Endodermal cell (in vitro differentiated cells): Measurements from ENCODE around the gene RABGAP1L. TPM values are rescaled to one million over a fixed set of nuclear protein-coding genes. Genes with fewer than 3 reads are reported as not detected.

Experiments used
- DNase-seq: peaks from one replicate; pipeline ENCODE4 v3.0.0-alpha.2; 2017
- H3K27ac ChIP-seq: 2 replicates; pipeline ENCODE4 v1.5.1; 2013; ENCODE audit warnings: mild to moderate bottlenecking, low read depth, low read length, moderate library complexity
- H3K27me3 ChIP-seq: 2 replicates; pipeline ENCODE4 v1.6.1; 2013; ENCODE audit warnings: mild to moderate bottlenecking, low read length, moderate library complexity; ENCODE audit not compliant: insufficient read depth, control insufficient read depth, poor library complexity, severe bottlenecking
- H3K36me3 ChIP-seq: 2 replicates; pipeline ENCODE4 v1.7.0; 2013; ENCODE audit warnings: mild to moderate bottlenecking, low read length, moderate library complexity; ENCODE audit not compliant: control insufficient read depth, insufficient read depth
- H3K4me1 ChIP-seq: one replicate; pipeline ENCODE4 v1.7.0; 2013; ENCODE audit warnings: low read length; ENCODE audit not compliant: control insufficient read depth, insufficient read depth
- H3K4me3 ChIP-seq: 2 replicates; pipeline ENCODE4 v1.5.1; 2013; ENCODE audit warnings: mild to moderate bottlenecking, low read length, moderate library complexity
- H3K9ac ChIP-seq: 2 replicates; pipeline ENCODE4 v1.6.1; 2013; ENCODE audit warnings: mild to moderate bottlenecking, low read length, moderate library complexity; ENCODE audit not compliant: poor library complexity, severe bottlenecking; ENCODE audit errors: extremely low read depth
- H3K9me3 ChIP-seq: 2 replicates; pipeline ENCODE4 v1.6.1; 2013; ENCODE audit warnings: mild to moderate bottlenecking, low read length, moderate library complexity; ENCODE audit not compliant: control insufficient read depth
- H3K27ac Mint-ChIP-seq: 2 replicates; pipeline ENCODE4 v1.8.0; 2020; ENCODE audit warnings: mixed read lengths
- H3K27me3 Mint-ChIP-seq: 2 replicates; pipeline ENCODE4 v1.8.0; 2021; ENCODE audit warnings: mild to moderate bottlenecking, mixed read lengths; ENCODE audit not compliant: insufficient read depth
- H3K36me3 Mint-ChIP-seq: 2 replicates; pipeline ENCODE4 v1.8.0; 2020; ENCODE audit warnings: low read depth, mixed read lengths
- H3K4me1 Mint-ChIP-seq: 2 replicates; pipeline ENCODE4 v1.8.0; 2020; ENCODE audit warnings: mixed read lengths
- H3K4me3 Mint-ChIP-seq: 2 replicates; pipeline ENCODE4 v1.8.0; 2020; ENCODE audit warnings: mild to moderate bottlenecking, moderate library complexity, mixed read lengths
- H3K9me3 Mint-ChIP-seq: 2 replicates; pipeline ENCODE4 v1.8.0; 2020; ENCODE audit warnings: mild to moderate bottlenecking, mixed read lengths
- WGBS, 2 experiments: methylation state at CpG; one replicate each; pipeline versions ENCODE4 v1.1.5 to v1.1.7; 2013; ENCODE audit warnings: missing lambda C conversion rate in 2 of 2, mixed read lengths in 1 of 2; ENCODE audit not compliant: insufficient coverage in 1 of 2, insufficient read length in 1 of 2; 5-methylcytosine and 5-hydroxymethylcytosine counted together
- total RNA-seq, 2 donors: library from RNA; stranded (reverse); fragmentation: NEBNext Ultra II Directional in 1 of 2; extraction: Animal tissue kit (Norgen Biotek cat#: 25700) in 1 of 2; gene quantifications; 2 replicates in 1 of 2; 3 replicates in 1 of 2; pipeline ENCODE4 v1.2.1, GENCODE V29; 2021
- TF ChIP-seq, protein P1 (sequence below): fragments of 200-600 bp; sonication (generic); conservative IDR thresholded peaks from 2 replicates; pipeline ENCODE4 v1.5.0; 2021; ENCODE audit warnings: antibody characterized with exemption, mild to moderate bottlenecking

Gene RABGAP1L
- total RNA-seq, 2 donors from 2014 or later: 32.5 to 36.9 TPM

DNA sequence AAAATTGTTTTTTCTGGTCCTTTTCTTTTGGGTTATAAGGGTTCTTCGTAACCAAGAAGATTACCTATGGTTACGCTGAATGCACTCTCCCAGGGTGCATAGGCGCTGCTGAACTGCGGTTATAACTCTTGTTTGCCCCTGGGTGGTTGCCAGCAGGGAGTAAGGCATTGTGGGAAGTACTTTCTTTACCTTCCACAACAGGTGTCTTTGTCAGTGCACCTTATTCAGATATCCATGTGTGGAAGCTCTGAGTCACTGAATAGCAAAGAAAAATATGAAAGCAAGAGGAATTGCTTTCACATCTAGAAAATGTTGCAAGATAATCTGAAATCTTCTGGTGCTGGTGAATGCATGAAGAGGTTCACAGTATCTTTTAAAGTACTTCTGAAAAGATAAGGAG lies 716.0 kb downstream of the RABGAP1L start:
- Histone ChIP-seq H3K9ac (peak overlapping the region; percentile 14), H3K27me3 (no peaks in the 10 kb centered on the region), H3K4me1 (peaks cover 19% of the 10 kb centered on the region), H3K9me3 (no peaks in the 10 kb centered on the region), H3K36me3 (no peaks in the 10 kb centered on the region), H3K4me3 (peak overlapping the region; percentile 73), H3K27ac (no peak overlapping the region)
- Mint-ChIP-seq H3K27me3 (no peaks in the 10 kb centered on the region), H3K36me3 (no peaks in the 10 kb centered on the region), H3K9me3 (no peaks in the 10 kb centered on the region), H3K27ac (peak overlapping the region; percentile 86), H3K4me3 (peak overlapping the region; percentile 64), H3K4me1 (peaks cover 47% of the 10 kb centered on the region)
- WGBS, 2 experiments: 0 to 2% methylated on average over 1 to 4 of the region's 4 CpGs
- peak; percentile 66 for DNase-seq
- TF ChIP-seq, protein P1, sequence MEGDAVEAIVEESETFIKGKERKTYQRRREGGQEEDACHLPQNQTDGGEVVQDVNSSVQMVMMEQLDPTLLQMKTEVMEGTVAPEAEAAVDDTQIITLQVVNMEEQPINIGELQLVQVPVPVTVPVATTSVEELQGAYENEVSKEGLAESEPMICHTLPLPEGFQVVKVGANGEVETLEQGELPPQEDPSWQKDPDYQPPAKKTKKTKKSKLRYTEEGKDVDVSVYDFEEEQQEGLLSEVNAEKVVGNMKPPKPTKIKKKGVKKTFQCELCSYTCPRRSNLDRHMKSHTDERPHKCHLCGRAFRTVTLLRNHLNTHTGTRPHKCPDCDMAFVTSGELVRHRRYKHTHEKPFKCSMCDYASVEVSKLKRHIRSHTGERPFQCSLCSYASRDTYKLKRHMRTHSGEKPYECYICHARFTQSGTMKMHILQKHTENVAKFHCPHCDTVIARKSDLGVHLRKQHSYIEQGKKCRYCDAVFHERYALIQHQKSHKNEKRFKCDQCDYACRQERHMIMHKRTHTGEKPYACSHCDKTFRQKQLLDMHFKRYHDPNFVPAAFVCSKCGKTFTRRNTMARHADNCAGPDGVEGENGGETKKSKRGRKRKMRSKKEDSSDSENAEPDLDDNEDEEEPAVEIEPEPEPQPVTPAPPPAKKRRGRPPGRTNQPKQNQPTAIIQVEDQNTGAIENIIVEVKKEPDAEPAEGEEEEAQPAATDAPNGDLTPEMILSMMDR: no peak

DNA sequence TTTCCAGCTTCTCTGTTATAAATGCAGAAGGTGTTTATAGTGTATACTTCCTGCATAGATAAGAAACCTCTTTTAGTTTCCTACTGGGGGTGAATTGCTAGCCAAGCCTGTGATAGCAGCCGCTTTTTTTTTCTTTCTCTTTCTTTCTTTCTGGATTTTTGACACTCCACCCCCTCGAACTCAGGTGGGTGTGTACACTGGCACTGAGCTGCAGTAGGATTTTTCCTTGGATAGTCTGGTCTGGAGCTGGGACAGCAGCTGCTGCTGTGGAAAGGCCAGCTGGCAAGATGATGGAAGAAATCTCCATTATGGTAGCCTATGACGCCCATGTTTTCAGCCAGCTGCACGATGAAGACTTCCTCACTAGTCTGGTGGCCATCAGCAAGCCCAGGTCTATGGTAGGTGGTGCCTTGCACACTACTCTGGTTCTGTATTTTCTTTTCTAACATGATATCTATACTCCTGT lies 717.9 kb downstream of the RABGAP1L start:
- H3K36me3 Mint-ChIP-seq: no peaks in the 10 kb centered on the region
- peak overlapping the region; percentile 64 for H3K4me3 Mint-ChIP-seq
- no peaks in the 10 kb centered on the region for H3K27me3 Mint-ChIP-seq
- H3K4me1 Mint-ChIP-seq: peaks cover 38% of the 10 kb centered on the region
- Histone ChIP-seq H3K27me3 (no peaks in the 10 kb centered on the region), H3K4me1 (peaks cover 16% of the 10 kb centered on the region), H3K27ac (no peak overlapping the region), H3K4me3 (no peak overlapping the region), H3K9me3 (no peaks in the 10 kb centered on the region), H3K36me3 (no peaks in the 10 kb centered on the region), H3K9ac (no peak overlapping the region)
- 70 to 94% methylated on average over 2 to 4 of the region's 4 CpGs for WGBS, 2 experiments
- TF ChIP-seq, protein P1: no peak
- no peaks in the 10 kb centered on the region for H3K9me3 Mint-ChIP-seq
- peak; percentile 51 for DNase-seq
- peak overlapping the region; percentile 81 for H3K27ac Mint-ChIP-seq

DNA sequence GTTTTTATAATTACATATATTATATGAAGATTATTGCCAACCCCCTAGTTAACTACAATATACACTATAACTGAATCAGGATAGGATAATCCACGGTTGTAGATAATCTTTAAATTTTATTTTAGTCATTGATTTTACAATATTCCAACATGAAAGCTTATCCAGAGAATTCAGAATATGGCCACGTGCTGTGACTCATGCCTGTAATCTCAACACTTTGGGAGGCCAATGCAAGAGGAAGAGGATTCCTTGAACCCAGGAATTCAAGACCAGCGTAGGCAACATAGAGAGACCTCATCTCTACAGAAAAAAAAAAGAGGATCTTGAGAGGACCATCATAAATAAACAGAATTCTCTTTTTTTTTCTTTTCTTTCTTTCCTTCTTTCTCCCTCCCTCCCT lies 720.9 kb downstream of the RABGAP1L start:
- 92 to 97% methylated on average over 2 of the region's 3 CpGs for WGBS, 2 experiments
- peaks cover 30% of the 10 kb centered on the region for H3K4me1 Mint-ChIP-seq
- H3K9me3 Mint-ChIP-seq: no peaks in the 10 kb centered on the region
- H3K36me3 Mint-ChIP-seq: no peaks in the 10 kb centered on the region
- H3K27ac Mint-ChIP-seq: no peak overlapping the region
- H3K9ac ChIP-seq: no peak overlapping the region
- no peaks in the 10 kb centered on the region for H3K9me3 ChIP-seq
- no peak overlapping the region for H3K4me3 ChIP-seq
- no peak overlapping the region for H3K27ac ChIP-seq
- no peaks in the 10 kb centered on the region for H3K36me3 ChIP-seq
- no peaks in the 10 kb centered on the region for H3K27me3 Mint-ChIP-seq
- DNase-seq: no peak
- peaks cover 16% of the 10 kb centered on the region for H3K4me1 ChIP-seq
- no peak overlapping the region for H3K4me3 Mint-ChIP-seq
- no peaks in the 10 kb centered on the region for H3K27me3 ChIP-seq
- TF ChIP-seq, protein P1: no peak
